ENCODE measurements around the gene SSRP1. TPM values are rescaled to one million over a fixed set of nuclear protein-coding genes. Genes with fewer than 3 reads are reported as not detected.

The SSRP1 gene
- total and polyA plus RNA-seq, 9 of the 15 experiments (the other 6 are each of a cell fraction or from before 2014, with no cell fraction given), result 91.1 to 416 (median 245) TPM

DNA sequence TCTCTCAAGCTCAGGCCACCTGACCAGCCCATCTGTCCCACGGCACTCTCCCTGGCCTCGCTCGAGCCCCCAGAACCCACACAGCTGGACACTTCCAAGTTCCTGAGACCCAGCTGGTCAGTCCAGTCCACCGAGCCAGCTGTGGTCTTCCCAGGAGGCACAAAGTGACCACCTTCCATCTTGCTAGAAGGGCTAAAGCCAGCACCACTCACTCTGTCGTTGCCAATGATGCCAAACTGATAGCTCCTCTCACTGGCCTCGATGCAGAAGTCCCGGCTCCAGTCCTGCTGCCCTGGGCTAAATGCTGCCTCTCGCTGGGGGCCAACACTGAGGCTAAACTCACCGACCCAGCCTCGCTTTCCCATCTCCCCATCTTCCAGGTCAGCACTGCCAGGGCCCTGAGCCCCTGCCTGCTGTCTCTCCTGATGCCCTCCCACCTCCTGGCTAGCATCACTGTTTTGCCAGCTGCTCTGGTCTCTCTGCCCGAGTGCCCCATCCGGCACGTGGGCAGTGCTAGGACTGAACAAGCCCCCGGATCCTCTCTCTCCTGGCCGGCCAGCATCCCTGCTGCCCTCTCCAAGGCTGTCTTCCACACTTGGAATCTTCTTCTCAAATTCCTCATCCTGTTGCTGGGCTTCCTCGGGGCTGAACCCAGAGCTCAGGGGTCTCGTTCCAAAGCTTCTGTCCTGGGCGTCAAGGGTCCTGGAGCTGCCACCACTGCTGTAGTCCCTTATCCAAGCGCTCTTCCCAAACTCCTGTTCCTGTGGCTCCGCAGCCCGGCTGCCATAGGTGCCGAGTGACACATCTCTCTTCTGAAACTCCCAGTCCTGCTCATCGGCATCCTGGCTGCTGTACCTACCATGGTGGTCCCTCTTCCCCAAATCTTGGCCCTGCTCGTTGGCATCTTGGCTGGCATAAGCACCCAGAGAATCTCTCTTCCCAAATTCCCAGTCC is 26.3 kb downstream of the SSRP1 start:
- TSS peak; percentile 35 for BruUV-seq (replicated peaks)
- DNase-seq (ENCODE audit: extremely low read depth in 1 of 4, low spot score in 3 of 4) (no peak), ATAC-seq (no peak), FAIRE-seq (no peak)
- 94% methylated on average over 20 of the region's 24 CpGs for WGBS (ENCODE audit: insufficient coverage, low coverage, missing lambda C conversion rate)
- H3K4me2 ChIP-seq (ENCODE audit: insufficient read depth, low read length), result no peak overlapping the region
- ChIA-PET POLR2A (interaction anchor here (0.6 to 1.4 kb wide), 4 partner anchors 13 to 46 kb away, joined by 3 to 6 read pairs (median 4); no protein-coding TSS in a partner anchor), CTCF (ENCODE audit: low intra/inter-chr PET ratio) (no interaction called here)
- in situ Hi-C loops (cut with MboI), result no loop called here
- H4K20me1 ChIP-seq (replicated peaks; ENCODE audit: control insufficient read depth, insufficient read depth, low read length), result peaks cover 22% of the 10 kb centered on the region
- peaks cover 18 to 47% of the 10 kb centered on the region in 2 experiments for H3K4me1 ChIP-seq (replicated peaks in 1 of 2; ENCODE audit: control insufficient read depth in 2 of 2, insufficient read depth in 2 of 2, low read length in 2 of 2)
- H3K36me3 ChIP-seq (ENCODE audit: control insufficient read depth, insufficient read depth, low read length), result peaks cover 56% of the 10 kb centered on the region
- peak overlapping the region in 1 of 2 experiments; percentile 37; a peak in 2 of 4 replicates for H3K9ac ChIP-seq (ENCODE audit: insufficient read depth in 1 of 2, low read depth in 2 of 2, low read length in 2 of 2)
- TF ChIP-seq, protein P1, sequence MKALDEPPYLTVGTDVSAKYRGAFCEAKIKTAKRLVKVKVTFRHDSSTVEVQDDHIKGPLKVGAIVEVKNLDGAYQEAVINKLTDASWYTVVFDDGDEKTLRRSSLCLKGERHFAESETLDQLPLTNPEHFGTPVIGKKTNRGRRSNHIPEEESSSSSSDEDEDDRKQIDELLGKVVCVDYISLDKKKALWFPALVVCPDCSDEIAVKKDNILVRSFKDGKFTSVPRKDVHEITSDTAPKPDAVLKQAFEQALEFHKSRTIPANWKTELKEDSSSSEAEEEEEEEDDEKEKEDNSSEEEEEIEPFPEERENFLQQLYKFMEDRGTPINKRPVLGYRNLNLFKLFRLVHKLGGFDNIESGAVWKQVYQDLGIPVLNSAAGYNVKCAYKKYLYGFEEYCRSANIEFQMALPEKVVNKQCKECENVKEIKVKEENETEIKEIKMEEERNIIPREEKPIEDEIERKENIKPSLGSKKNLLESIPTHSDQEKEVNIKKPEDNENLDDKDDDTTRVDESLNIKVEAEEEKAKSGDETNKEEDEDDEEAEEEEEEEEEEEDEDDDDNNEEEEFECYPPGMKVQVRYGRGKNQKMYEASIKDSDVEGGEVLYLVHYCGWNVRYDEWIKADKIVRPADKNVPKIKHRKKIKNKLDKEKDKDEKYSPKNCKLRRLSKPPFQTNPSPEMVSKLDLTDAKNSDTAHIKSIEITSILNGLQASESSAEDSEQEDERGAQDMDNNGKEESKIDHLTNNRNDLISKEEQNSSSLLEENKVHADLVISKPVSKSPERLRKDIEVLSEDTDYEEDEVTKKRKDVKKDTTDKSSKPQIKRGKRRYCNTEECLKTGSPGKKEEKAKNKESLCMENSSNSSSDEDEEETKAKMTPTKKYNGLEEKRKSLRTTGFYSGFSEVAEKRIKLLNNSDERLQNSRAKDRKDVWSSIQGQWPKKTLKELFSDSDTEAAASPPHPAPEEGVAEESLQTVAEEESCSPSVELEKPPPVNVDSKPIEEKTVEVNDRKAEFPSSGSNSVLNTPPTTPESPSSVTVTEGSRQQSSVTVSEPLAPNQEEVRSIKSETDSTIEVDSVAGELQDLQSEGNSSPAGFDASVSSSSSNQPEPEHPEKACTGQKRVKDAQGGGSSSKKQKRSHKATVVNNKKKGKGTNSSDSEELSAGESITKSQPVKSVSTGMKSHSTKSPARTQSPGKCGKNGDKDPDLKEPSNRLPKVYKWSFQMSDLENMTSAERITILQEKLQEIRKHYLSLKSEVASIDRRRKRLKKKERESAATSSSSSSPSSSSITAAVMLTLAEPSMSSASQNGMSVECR (CRISPR knock-in tag; IDR thresholded peaks at IDR 0.05), result no peak
- TF ChIP-seq TAF7 (tag; IDR thresholded peaks at IDR 0.05) (no peak), POLR2G (IDR thresholded peaks at IDR 0.05; ENCODE audit: low read depth, low read length) (peak; percentile 43), HIVEP1 (CRISPR knock-in tag; IDR thresholded peaks at IDR 0.05) (no peak)
- H3K9me3 ChIP-seq (replicated peaks; ENCODE audit: control insufficient read depth, insufficient read depth, low read depth, low read length), result no peaks in the 10 kb centered on the region
- peaks cover 4% of the 10 kb centered on the region for H3K79me2 ChIP-seq (ENCODE audit: control insufficient read depth, insufficient read depth, low read length)
- no peak overlapping the region for H3K27ac ChIP-seq (ENCODE audit: extremely low read depth, low read depth, low read length)
- H3K27me3 ChIP-seq (ENCODE audit: control insufficient read depth in 2 of 2, insufficient read depth in 2 of 2, low read length in 2 of 2), result no peaks in the 10 kb centered on the region
- H2AFZ ChIP-seq (ENCODE audit: low read depth, low read length), result no peak overlapping the region
- no peak overlapping the region for H3K4me3 ChIP-seq
- intact Hi-C loops (cut with micrococcal nuclease), result no loop called here
- peaks cover 7% of the 10 kb centered on the region for H3K9me1 ChIP-seq (ENCODE audit: control insufficient read depth, insufficient read depth, low read length)

All from K562 (cell line).